ENCODE measurements around the gene MIEN1. TPM values are rescaled to one million over a fixed set of nuclear protein-coding genes. Genes with fewer than 3 reads are reported as not detected.
A peak's percentile ranks its signal among the peaks of the same experiment; 100 is the strongest.

MIEN1 gene
- total and polyA plus RNA-seq, 2 of the 13 experiments (the other 11 are each of a cell fraction or from before 2014, with no cell fraction given): 40.6 to 56.6 TPM

- TF ChIP-seq, protein P1, sequence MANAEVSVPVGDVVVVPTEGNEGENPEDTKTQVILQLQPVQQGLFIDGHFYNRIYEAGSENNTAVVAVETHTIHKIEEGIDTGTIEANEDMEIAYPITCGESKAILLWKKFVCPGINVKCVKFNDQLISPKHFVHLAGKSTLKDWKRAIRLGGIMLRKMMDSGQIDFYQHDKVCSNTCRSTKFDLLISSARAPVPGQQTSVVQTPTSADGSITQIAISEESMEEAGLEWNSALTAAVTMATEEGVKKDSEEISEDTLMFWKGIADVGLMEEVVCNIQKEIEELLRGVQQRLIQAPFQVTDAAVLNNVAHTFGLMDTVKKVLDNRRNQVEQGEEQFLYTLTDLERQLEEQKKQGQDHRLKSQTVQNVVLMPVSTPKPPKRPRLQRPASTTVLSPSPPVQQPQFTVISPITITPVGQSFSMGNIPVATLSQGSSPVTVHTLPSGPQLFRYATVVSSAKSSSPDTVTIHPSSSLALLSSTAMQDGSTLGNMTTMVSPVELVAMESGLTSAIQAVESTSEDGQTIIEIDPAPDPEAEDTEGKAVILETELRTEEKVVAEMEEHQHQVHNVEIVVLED (CRISPR knock-in tag; IDR thresholded peaks at IDR 0.05; ENCODE audit: borderline replicate concordance): no peak
- TF ChIP-seq ZNF788 (CRISPR knock-in tag; IDR thresholded peaks at IDR 0.05; ENCODE audit: borderline replicate concordance): no peak
- TF ChIP-seq ZNF720 (CRISPR knock-in tag; IDR thresholded peaks at IDR 0.05): no peak
- no peak for TF ChIP-seq ELF3 (CRISPR knock-in tag; IDR thresholded peaks at IDR 0.05)
- TF ChIP-seq NFIC (IDR thresholded peaks at IDR 0.05; ENCODE audit: low read length): no peak
- no peak for TF ChIP-seq ZNF580 (CRISPR knock-in tag; IDR thresholded peaks at IDR 0.05; ENCODE audit: borderline replicate concordance, low read depth)
- 0 out of 2 replicates have a peak, but pooled peaks have one; percentile 6 for TF ChIP-seq KDM4B (CRISPR knock-in tag; IDR thresholded peaks at IDR 0.05)
- TF ChIP-seq REL (CRISPR knock-in tag; conservative IDR thresholded peaks at IDR 0.05): no peak
- no peak for TF ChIP-seq ZKSCAN5 (CRISPR knock-in tag; IDR thresholded peaks at IDR 0.05)
- TF ChIP-seq, protein P2, sequence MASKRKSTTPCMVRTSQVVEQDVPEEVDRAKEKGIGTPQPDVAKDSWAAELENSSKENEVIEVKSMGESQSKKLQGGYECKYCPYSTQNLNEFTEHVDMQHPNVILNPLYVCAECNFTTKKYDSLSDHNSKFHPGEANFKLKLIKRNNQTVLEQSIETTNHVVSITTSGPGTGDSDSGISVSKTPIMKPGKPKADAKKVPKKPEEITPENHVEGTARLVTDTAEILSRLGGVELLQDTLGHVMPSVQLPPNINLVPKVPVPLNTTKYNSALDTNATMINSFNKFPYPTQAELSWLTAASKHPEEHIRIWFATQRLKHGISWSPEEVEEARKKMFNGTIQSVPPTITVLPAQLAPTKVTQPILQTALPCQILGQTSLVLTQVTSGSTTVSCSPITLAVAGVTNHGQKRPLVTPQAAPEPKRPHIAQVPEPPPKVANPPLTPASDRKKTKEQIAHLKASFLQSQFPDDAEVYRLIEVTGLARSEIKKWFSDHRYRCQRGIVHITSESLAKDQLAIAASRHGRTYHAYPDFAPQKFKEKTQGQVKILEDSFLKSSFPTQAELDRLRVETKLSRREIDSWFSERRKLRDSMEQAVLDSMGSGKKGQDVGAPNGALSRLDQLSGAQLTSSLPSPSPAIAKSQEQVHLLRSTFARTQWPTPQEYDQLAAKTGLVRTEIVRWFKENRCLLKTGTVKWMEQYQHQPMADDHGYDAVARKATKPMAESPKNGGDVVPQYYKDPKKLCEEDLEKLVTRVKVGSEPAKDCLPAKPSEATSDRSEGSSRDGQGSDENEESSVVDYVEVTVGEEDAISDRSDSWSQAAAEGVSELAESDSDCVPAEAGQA (IDR thresholded peaks at IDR 0.05; ENCODE audit: low read depth): no peak
- TF ChIP-seq, protein P2 (CRISPR knock-in tag; IDR thresholded peaks at IDR 0.05; ENCODE audit: borderline replicate concordance): no peak
- TF ChIP-seq SATB2 (CRISPR knock-in tag; IDR thresholded peaks at IDR 0.05): no peak
- TF ChIP-seq, protein P3, sequence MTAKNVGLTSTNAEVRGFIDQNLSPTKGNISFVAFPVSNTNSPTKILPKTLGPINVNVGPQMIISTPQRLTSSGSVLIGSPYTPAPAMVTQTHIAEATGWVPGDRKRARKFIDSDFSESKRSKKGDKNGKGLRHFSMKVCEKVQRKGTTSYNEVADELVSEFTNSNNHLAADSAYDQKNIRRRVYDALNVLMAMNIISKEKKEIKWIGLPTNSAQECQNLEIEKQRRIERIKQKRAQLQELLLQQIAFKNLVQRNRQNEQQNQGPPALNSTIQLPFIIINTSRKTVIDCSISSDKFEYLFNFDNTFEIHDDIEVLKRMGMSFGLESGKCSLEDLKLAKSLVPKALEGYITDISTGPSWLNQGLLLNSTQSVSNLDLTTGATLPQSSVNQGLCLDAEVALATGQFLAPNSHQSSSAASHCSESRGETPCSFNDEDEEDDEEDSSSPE (CRISPR knock-in tag; IDR thresholded peaks at IDR 0.05): no peak
- TF ChIP-seq TOE1 (CRISPR knock-in tag; IDR thresholded peaks at IDR 0.05): no peak
- no peak for TF ChIP-seq HOXD1 (CRISPR knock-in tag; IDR thresholded peaks at IDR 0.05)
- no peak for TF ChIP-seq ZBTB42 (CRISPR knock-in tag; IDR thresholded peaks at IDR 0.05)
- TF ChIP-seq HOXA3 (CRISPR knock-in tag; IDR thresholded peaks at IDR 0.05): no peak
Observed at GRCh38 chr17:39701784-39702422, 28.4 kb downstream of the MIEN1 start (continued).

Measured in HepG2 (cell line).